Renal cortical epithelial cell (primary cell): ENCODE results near the gene DEDD. TPM values are rescaled to one million over a fixed set of nuclear protein-coding genes. Genes with fewer than 3 reads are reported as not detected.
A peak's percentile ranks its signal among the peaks of the same experiment; 100 is the strongest.

ENCODE experiments used
- DNase-seq: peaks from one replicate; pipeline ENCODE4 v3.0.0-alpha.2; 2011; ENCODE audit warnings: low read depth
- total RNA-seq: library from RNA; depleted of rRNA; stranded (reverse); fragments of >200 nt; gene quantifications from 2 replicates; pipeline ENCODE4 v1.2.3, GENCODE V29; 2014

The DEDD gene, protein sequence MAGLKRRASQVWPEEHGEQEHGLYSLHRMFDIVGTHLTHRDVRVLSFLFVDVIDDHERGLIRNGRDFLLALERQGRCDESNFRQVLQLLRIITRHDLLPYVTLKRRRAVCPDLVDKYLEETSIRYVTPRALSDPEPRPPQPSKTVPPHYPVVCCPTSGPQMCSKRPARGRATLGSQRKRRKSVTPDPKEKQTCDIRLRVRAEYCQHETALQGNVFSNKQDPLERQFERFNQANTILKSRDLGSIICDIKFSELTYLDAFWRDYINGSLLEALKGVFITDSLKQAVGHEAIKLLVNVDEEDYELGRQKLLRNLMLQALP
- total RNA-seq: 18.2 and 34.8 TPM in 2 replicates

DNA sequence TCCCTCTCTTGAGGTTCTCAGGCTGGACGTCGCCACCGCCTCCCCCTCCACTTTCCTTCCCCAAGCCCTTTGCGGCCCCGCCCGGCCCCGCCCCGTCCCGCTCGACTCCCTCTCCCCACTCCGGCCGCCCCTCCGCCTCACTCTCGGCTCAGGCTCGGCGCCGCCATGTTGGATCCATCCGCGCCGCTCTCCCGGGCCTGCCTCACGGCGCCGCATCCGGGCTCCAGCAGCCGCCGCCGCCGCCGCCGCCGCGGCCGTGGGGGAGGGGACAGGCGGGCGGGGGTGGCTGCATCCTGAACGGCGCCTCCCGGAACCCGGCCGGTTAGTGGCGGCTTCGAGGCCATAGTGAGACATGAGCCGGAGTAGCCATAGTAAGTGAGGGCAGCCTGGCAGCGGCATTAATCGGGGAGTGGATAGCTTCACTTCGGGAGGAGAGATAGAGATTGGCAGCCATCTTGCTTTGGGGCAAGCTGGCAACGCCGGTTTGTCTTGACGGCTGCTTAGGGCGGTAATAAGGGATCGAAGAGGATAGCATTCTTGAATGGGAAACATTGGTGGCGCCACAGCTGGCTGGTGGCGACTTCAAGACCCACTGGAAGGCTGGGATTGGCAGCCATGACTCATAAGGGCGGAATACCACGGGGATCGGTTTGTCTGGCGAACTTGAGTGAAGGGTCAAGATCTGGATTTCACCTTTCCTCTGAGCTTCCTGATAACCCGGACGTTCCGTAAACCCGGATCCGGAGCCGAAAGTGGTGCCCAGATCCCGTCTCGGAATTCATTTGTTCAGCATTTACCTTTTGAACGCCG is at the start of gene DEDD:
DEDD (minus strand) TSS at position 258 of the 810 bp plus-strand sequence. CDS start 8,205 bp downstream, outside the sequence.
- DNase-seq: peak; percentile 95

DNA sequence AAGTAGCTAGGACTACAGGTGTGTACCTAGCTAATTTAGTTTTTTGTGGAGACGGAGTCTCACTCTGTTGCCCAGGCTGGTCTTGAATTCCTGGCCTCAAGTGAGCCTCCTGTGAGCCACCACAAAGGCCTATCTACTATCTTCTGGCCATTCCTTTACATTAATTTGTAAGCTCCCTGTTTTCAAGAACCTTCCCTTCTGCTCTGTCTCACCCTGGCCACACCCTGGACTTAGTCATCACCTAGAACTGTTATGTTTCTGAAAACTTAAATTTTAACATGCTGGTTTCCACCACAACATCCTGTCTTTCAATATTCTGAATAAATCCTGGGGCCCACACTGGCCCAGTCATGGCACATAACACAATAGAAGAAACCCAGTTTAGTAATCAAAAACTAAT is 49.7 kb upstream of the DEDD start:
- peak; percentile 40 for DNase-seq

DNA sequence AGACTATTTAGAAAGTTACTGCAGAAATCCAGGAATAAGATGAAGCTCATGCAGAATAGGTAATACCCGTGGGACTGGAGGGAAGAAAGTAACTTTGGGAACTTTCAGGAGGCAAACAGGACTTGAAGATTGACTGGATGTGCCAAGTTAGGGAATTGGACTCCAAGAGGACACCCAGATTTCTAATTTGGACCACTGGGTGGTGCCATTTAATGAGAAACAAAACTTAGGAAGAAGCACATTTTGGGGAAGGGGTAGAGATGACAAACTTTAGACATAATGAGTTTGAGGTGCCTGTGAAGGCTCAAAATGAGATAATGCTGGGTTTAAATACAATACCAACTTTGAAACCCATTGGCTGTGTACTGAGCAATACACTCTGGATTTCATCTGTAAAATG is 48.2 kb upstream of the DEDD start:
- DNase-seq: no peak

GRCh38 chr1:161179698-161180097 is 47.2 kb upstream of the DEDD start:
- DNase-seq: no peak

GRCh38 chr1:161177936-161178244 is 45.4 kb upstream of the DEDD start:
- no peak for DNase-seq

GRCh38 chr1:161177112-161177935 is 44.9 kb upstream of the DEDD start, which contains the start of gene B4GALT3:
Gene B4GALT3, minus strand, starts transcription at chr1:161177507. Its CDS starts 1,447 bp downstream, at chr1:161176060.
- DNase-seq: peak; percentile 41

DNA sequence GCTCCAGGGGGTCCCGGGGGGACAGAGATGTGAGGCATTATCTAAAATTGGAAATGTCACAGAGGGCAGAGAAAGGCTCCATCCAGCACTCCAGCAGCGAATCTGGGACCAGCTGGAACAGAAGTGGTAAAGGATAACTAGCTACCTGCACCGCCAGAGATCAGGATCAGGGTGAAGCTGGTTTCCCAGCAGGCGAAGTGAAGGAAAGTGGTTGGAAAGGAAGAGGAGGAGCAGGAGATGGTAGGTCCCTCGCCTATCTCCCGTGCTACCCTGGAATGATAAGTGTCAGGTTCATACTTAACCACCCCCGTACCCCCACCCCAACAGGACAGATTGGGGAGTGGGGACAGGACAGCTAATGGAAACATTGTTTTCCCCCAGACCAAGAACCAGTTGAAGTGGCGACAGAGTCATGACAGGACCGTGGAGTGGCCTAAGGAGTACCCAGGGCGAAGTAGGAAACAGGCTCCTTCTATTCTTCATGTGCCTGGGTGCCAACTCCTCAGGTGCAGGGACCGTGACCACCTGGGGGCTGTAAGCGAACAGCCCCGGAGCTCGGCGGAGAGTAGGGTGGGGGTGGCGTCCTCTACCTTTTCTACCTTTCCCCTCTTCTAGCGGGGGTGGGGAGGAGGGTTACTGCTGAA is 44.1 kb upstream of the DEDD start:
- DNase-seq: no peak

DNA sequence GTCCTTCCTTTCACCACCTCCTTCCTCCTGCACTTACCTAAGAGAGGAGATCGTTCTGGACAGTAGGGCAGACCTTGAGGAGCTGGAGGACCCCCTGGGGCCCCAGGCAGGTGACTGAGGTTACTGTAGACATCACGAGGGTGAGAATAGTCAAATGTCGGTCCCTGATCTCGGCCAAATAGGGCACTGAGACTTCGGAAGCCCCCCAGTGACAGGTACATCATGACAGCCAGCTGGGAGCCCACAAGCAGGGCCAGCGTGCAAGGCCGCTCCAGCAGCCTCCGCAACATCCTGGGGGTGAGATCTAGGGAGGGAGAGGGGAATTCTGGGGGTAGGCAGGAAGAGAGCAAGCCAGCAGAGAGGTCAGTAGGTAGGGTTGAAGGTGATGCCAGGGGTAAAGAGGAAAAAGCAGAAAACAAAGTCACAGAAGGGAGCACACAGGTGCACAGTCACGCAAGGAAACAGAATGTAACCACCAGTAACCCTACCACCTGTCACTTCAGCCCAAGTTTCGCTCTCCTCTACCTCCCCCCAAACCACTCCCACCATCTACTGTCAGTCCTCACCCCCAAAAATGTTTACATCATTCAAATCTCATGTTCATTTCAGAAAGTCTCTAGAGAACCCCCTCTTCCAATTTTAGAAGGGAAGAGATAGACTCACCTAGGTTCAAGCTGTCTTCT is 43.4 kb upstream of the DEDD start:
- no peak for DNase-seq

DNA sequence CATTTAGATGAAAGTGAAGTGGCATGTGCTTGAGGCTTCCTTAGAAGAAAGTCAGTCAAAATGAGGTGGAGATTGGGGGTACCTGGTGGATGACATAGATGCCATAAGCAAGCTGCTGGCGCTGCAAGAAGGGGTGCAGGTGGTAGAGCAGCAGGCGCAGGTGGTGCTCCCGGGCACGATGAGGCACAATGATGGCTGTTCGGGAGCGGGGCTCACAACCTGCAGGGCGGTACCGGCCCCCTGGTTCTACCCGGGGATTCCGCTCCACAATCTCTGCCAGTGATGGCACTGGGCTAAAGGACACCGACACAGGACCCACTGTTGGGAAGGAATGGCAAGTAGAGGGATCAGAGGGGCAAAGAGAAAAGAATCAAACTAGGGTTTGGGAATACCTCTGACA is 42.4 kb upstream of the DEDD start:
- DNase-seq: no peak

- no peak for DNase-seq
Observed at GRCh38 chr1:161173711-161174110, 41.2 kb upstream of the DEDD start.

DNA sequence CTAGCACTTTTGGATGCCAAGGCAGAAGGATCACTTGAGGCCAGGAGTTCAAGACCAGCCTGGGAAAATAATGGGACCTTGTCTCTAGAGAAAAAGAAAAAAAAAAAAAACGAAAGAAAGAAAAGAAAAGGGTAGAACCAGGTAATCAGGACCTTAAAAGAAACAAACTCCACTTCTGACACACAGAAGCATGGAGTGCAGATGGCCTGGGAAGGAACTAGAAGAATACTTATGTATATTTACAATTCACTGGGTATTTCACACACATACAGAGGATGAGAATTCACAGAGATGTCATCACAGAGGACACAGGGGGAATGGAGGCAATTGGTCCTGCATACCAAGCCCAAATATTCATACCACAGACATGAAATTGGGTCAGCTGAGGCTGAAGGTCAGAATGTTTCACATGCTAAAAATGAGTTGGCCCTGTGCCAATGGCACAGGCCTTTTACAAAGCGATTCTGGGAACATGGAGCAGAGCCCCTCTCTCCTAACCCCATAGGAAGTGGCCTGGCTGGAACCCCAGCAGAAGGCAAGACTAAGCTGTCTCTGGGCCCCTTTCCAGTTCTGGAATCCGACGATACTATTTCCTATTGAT is 40.4 kb upstream of the DEDD start:
- DNase-seq: no peak

DNA sequence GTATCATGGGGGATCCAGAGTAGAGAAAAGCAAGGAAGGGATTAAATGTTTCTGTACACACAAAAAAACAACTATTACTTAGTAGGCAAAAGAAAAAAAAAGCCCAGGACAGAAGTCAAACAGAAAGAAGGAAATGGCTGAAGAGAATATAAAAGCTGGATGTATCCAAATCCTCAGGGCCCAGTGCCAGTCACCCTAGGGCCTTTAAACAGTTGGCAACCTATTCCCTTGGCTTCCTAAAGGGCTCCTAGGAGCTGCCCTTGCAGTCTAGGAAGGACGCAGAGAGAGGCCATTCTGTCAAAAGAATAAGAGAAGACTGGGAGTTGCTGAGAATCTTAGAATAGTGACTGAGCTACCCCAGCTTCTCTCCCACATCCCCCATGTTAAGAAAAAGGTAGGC is 39.9 kb upstream of the DEDD start:
- no peak for DNase-seq

DNA sequence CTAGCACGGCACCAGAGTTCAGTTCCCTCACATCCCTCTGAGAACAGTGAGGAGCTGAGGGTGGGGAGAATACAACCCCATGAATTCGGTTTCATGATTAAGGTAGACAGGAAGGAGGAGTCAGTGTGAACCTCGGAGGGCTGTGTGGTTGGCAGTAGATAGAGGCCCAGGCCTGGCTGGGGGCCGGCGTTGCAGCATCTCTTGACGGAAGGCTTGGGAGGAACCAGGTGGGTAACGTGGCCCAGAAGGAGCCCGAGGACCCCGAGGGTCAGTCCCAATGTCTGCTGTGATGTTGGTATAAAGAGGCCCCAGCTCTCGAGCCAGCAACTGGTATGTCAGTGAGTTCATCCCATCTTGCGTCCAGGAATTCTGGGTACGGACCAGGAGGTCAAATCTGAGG is 39.2 kb upstream of the DEDD start:
- DNase-seq: no peak

DNA sequence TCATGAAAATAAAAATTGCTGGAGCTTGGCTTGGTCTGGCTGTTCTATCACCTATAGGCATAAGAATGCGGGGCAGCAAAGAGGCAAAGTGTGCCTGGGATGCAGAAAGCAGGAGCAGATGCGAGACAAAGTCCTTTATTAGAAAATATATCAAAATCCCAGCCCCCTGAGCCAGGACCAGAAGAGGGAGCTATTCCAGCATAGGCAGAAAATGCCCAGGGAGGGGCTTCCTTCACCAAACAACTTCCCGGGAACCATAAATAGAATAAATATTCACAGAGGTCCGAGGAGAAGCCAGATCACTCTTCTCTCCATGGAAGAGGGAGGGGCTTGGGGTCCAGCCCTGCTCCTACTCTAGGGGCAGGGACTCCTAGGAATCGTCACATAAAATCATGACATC is 38.7 kb upstream of the DEDD start:
- no peak for DNase-seq

DNA sequence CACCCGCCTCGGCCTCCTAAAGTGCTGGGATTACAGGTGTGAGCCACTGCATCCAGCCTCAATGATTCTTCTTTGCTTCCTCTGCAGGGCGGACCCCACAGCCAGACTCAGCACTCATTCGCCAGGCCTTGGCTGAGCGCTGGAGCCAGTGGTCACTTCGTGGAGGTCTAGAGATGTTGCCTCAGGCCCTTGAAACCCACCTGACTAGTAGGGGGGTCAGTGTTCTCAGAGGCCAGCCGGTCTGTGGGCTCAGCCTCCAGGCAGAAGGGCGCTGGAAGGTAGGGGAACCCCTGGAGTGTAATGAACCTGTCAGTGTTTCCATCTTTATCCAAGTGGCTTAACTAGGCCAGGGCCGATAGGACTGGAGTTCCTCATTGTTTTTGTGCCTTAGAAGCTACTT is 36.4 kb upstream of the DEDD start:
- no peak for DNase-seq

- no peak for DNase-seq
Observed at GRCh38 chr1:161166669-161167548, 34.4 kb upstream of the DEDD start.

DNA sequence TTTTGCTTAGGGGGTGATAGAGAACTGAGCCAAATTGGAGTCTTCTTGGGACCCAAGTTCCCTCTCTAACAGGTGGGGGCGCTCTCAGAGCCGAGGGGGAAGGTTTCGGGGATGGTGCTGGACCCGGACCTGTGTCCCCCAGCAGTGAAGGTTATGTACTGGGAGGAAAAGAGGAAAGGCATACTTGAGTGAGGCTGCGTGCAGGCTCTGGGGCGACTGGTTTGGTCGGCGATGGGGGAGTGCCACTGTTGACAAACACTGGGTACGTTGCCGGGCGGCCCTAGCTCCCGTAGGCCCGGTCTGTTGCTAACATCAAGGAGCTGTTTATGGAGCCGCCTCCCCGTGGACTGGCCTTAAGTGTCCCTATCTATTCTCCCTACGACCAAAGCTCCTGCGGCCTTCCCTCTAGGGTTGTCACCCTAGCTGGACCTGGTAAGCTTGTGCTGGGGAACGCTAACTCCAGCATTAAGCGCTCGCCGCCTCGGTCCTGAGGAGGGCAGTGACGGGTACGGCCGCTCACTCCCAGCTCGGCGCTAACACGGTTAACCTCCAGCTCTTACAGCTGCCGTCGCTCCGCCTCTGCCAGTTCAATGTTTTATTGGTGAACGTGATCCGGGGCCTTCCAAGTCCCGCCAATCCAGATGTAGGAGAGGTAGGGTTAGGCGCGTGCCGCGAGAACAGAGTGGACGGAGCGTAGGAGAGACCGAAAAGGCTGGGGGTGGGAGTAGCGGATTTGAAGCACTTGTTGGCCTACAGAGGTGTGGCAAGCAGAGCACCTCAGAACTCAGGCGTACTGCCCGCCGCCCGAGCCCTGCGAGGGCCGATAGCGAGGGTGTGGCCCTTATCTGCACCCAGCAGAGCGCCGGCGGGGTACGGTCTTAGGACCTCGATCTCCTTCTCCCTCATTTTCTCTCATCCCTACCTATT is 33.5 kb upstream of the DEDD start, which contains the start of gene PPOX:
PPOX (plus strand) TSS at position 685 of the 927 bp plus-strand sequence. CDS start 422 bp downstream, outside the sequence.
- DNase-seq: peak; percentile 98

DNA sequence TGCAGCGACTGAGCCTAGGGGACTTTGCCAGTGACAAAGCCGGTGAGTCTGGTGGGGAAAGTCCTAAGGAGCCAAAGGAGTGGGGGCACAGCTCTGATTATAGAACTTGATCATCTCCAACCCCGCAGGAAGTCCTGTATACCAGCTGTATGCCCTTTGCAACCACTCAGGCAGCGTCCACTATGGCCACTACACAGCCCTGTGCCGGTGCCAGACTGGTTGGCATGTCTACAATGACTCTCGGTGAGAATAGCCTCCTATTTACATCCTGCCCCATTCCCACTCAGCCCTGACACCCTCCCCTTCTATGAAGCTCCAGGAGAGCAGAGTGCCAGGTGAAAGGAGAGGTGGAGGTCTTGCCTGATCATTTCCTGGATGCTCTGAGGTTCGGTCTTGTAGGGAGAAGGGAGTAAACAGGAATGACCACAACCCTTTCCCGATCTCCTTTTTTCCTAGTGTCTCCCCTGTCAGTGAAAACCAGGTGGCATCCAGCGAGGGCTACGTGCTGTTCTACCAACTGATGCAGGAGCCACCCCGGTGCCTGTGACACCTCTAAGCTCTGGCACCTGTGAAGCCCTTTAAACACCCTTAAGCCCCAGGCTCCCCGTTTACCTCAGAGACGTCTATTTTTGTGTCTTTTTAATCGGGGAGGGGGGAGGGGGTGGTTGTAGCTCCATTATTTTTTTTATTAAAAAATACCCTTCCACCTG is 32.6 kb upstream of the DEDD start:
- no peak for DNase-seq
